IMR-90 (cell line): Measurements from ENCODE around the gene PLA2G15. TPM values are rescaled to one million over a fixed set of nuclear protein-coding genes. Genes with fewer than 3 reads are reported as not detected.

Source experiments
- ATAC-seq: fragments of 200-7000 bp; cut with Tn5 transposase; 2 replicates; pipeline ENCODE4 v1.9.1; 2020; ENCODE audit warnings: low read depth, mild to moderate bottlenecking, moderate library complexity
- BruUV-seq: library from RNA; stranded (reverse); fragments of 400-500 nt; replicated peaks from 2 replicates; lab custom pipeline; 2021; lab: Mats Ljungman, UMichigan
- CTCF ChIA-PET: fragments of 300-600 bp; formaldehyde crosslinking; extraction: SDS; loops from one replicate; lab custom pipeline; 2021; ENCODE audit warnings: antibody characterized with exemption; lab: Yijun Ruan, JAX
- POLR2A ChIA-PET: fragments of 300-600 bp; sonication (Branson Sonifier 250); formaldehyde crosslinking; loops from one replicate; lab custom pipeline; 2022; ENCODE audit warnings: antibody characterized with exemption; ENCODE audit not compliant: unreplicated experiment; lab: Charles Lee
- DNase-seq: peaks from one replicate; pipeline ENCODE4 v3.0.0; 2013
- H2AFZ ChIP-seq: replicated peaks from 2 replicates; pipeline ENCODE3; 2013; ENCODE audit warnings: low read length, mild to moderate bottlenecking; ENCODE audit not compliant: poor library complexity
- H2AK5ac ChIP-seq: 2 replicates; pipeline ENCODE4 v1.6.1; 2013; ENCODE audit warnings: low read depth, low read length, inconsistent platforms
- H2AK9ac ChIP-seq: replicated peaks from 2 replicates; pipeline ENCODE3; 2013; ENCODE audit warnings: mild to moderate bottlenecking, low read depth, low read length, moderate library complexity; ENCODE audit not compliant: poor library complexity
- H2BK120ac ChIP-seq: 2 replicates; pipeline ENCODE4 v1.6.1; 2013; ENCODE audit warnings: low read depth, low read length, inconsistent platforms
- H2BK15ac ChIP-seq: 3 replicates; pipeline ENCODE4 v1.6.1; 2013; ENCODE audit warnings: low read depth, low read length, inconsistent platforms
- H2BK20ac ChIP-seq: 2 replicates; pipeline ENCODE4 v1.6.1; 2013; ENCODE audit warnings: low read depth, mild to moderate bottlenecking, inconsistent platforms, low read length, moderate library complexity
- H2BK5ac ChIP-seq: 2 replicates; pipeline ENCODE4 v1.6.1; 2013; ENCODE audit warnings: mild to moderate bottlenecking, low read depth, low read length, inconsistent platforms; ENCODE audit not compliant: poor library complexity, severe bottlenecking
- H3K14ac ChIP-seq: replicated peaks from 2 replicates; pipeline ENCODE4 v1.6.1; 2013; ENCODE audit warnings: low read depth, low read length, inconsistent platforms
- H3K18ac ChIP-seq: 2 replicates; pipeline ENCODE4 v1.6.1; 2013; ENCODE audit warnings: low read depth, low read length, control low read depth
- H3K23ac ChIP-seq: 2 replicates; pipeline ENCODE4 v1.6.1; 2013; ENCODE audit warnings: low read depth, low read length, inconsistent platforms
- H3K27ac ChIP-seq: 2 replicates; pipeline ENCODE4 v1.5.1; 2013; ENCODE audit warnings: mild to moderate bottlenecking, control low read depth, low read length; ENCODE audit not compliant: insufficient read depth
- H3K27me3 ChIP-seq: 2 replicates; pipeline ENCODE4 v1.6.1; 2013; ENCODE audit warnings: low read length; ENCODE audit not compliant: control insufficient read depth, insufficient read depth
- H3K36me3 ChIP-seq: 2 replicates; pipeline ENCODE4 v1.6.1; 2013; ENCODE audit warnings: low read length, mixed read lengths; ENCODE audit not compliant: control insufficient read depth, insufficient read depth
- H3K4ac ChIP-seq: 2 replicates; pipeline ENCODE4 v1.6.1; 2013; ENCODE audit warnings: low read depth, low read length, inconsistent platforms
- H3K4me1 ChIP-seq: 2 replicates; pipeline ENCODE4 v1.6.1; 2013; ENCODE audit warnings: low read length, mixed read lengths; ENCODE audit not compliant: control insufficient read depth, insufficient read depth
- H3K4me2 ChIP-seq: 2 replicates; pipeline ENCODE4 v1.6.1; 2013; ENCODE audit warnings: low read depth, mild to moderate bottlenecking, control low read depth, low read length, moderate library complexity
- H3K4me3 ChIP-seq: 2 replicates; pipeline ENCODE4 v1.5.1; 2013; ENCODE audit warnings: low read depth, mild to moderate bottlenecking, control low read depth, low read length, moderate library complexity; ENCODE audit not compliant: insufficient read depth
- H3K56ac ChIP-seq: 2 replicates; pipeline ENCODE4 v1.6.1; 2013; ENCODE audit warnings: low read length, inconsistent platforms; ENCODE audit not compliant: insufficient read depth; ENCODE audit errors: extremely low read depth
- H3K79me1 ChIP-seq, 2 experiments: 2 replicates each; pipeline ENCODE4 v1.6.1; 2013; ENCODE audit warnings: low read length in 2 of 2, inconsistent platforms in 1 of 2, low read depth in 1 of 2
- H3K9ac ChIP-seq: 2 replicates; pipeline ENCODE4 v1.6.1; 2013; ENCODE audit warnings: low read depth, low read length, control low read depth
- H3K9me1 ChIP-seq: 2 replicates; pipeline ENCODE4 v1.6.1; 2013; ENCODE audit warnings: low read length, inconsistent platforms; ENCODE audit not compliant: insufficient read depth
- H3K9me3 ChIP-seq: 2 replicates; pipeline ENCODE4 v1.6.1; 2013; ENCODE audit warnings: low read length; ENCODE audit not compliant: control insufficient read depth, insufficient read depth
- H4K20me1 ChIP-seq: 2 replicates; pipeline ENCODE4 v1.6.1; 2013; ENCODE audit warnings: low read length, inconsistent platforms; ENCODE audit not compliant: insufficient read depth
- H4K5ac ChIP-seq: 2 replicates; pipeline ENCODE4 v1.6.1; 2013; ENCODE audit warnings: mild to moderate bottlenecking, low read depth, low read length, control low read depth
- H4K8ac ChIP-seq, 2 experiments: 2 replicates each; pipeline ENCODE4 v1.6.1; 2013; ENCODE audit warnings: low read depth in 2 of 2, low read length in 2 of 2, control low read depth in 1 of 2, inconsistent platforms in 1 of 2
- H4K91ac ChIP-seq: 2 replicates; pipeline ENCODE4 v1.6.1; 2013; ENCODE audit warnings: low read depth, low read length, inconsistent platforms; ENCODE audit not compliant: insufficient read depth
- BHLHE40 ChIP-seq: fragments of 150-350 bp; IDR thresholded peaks from 2 replicates; pipeline ENCODE4 v1.6.1; 2016; ENCODE audit warnings: mild to moderate bottlenecking, low read depth, low read length
- CEBPB ChIP-seq: IDR thresholded peaks from 2 replicates; pipeline ENCODE4 v1.6.1; 2012; ENCODE audit warnings: low read depth, low read length, improper control_type of control experiment
- CHD1 ChIP-seq: IDR thresholded peaks from 2 replicates; pipeline ENCODE4 v1.6.1; 2012; ENCODE audit warnings: low read depth, low read length, improper control_type of control experiment
- ELK1 ChIP-seq: fragments of 150-350 bp; IDR thresholded peaks from 2 replicates; pipeline ENCODE4 v1.6.1; 2016; ENCODE audit warnings: low read depth, mild to moderate bottlenecking, low read length, moderate library complexity, borderline replicate concordance
- FOS ChIP-seq: fragments of 150-350 bp; IDR thresholded peaks from 2 replicates; pipeline ENCODE4 v1.6.1; 2016; ENCODE audit warnings: low read depth, low read length
- MAFK ChIP-seq: IDR thresholded peaks from 2 replicates; pipeline ENCODE4 v1.6.1; 2012; ENCODE audit warnings: low read depth, low read length, improper control_type of control experiment
- MAZ ChIP-seq: IDR thresholded peaks from 2 replicates; pipeline ENCODE4 v1.6.1; 2012; ENCODE audit warnings: low read depth, mild to moderate bottlenecking, low read length, improper control_type of control experiment, moderate library complexity, borderline replicate concordance
- MXI1 ChIP-seq: IDR thresholded peaks from 2 replicates; pipeline ENCODE4 v1.6.1; 2012; ENCODE audit warnings: low read depth, mild to moderate bottlenecking, low read length, moderate library complexity, borderline replicate concordance
- NFE2L2 ChIP-seq: fragments of 150-350 bp; IDR thresholded peaks from 2 replicates; pipeline ENCODE4 v1.6.1; 2016; ENCODE audit warnings: low read depth, mild to moderate bottlenecking, low read length
- POLR2A ChIP-seq: IDR thresholded peaks from 2 replicates; pipeline ENCODE4 v1.6.1; 2012; ENCODE audit warnings: mild to moderate bottlenecking, low read depth, low read length
- RAD21 ChIP-seq: IDR thresholded peaks from 2 replicates; pipeline ENCODE4 v1.6.1; 2012; ENCODE audit warnings: low read length, improper control_type of control experiment
- RCOR1 ChIP-seq: IDR thresholded peaks from 2 replicates; pipeline ENCODE4 v1.6.1; 2012; ENCODE audit warnings: mild to moderate bottlenecking, low read length, improper control_type of control experiment; ENCODE audit not compliant: insufficient replicate concordance
- RFX5 ChIP-seq: IDR thresholded peaks from 2 replicates; pipeline ENCODE4 v1.8.0; 2012; ENCODE audit warnings: low read depth, mild to moderate bottlenecking, low read length, moderate library complexity
- SMC3 ChIP-seq: fragments of 150-350 bp; IDR thresholded peaks from 2 replicates; pipeline ENCODE4 v1.6.1; 2016; ENCODE audit warnings: low read depth, mild to moderate bottlenecking, antibody characterized with exemption, low read length, moderate library complexity
- USF2 ChIP-seq: fragments of 150-350 bp; IDR thresholded peaks from 2 replicates; pipeline ENCODE4 v1.6.1; 2017; ENCODE audit warnings: mild to moderate bottlenecking, antibody characterized with exemption, low read length, low read depth
- WGBS, 2 experiments: methylation state at CpG; one replicate each; pipeline versions ENCODE4 v1.1.5 to v1.1.7; 2013; ENCODE audit warnings: missing lambda C conversion rate in 2 of 2; ENCODE audit not compliant: insufficient read length in 1 of 2; ENCODE audit errors: extremely low coverage in 2 of 2; 5-methylcytosine and 5-hydroxymethylcytosine counted together
- dilution Hi-C: fragments of 300-500 bp; cut with HindIII; formaldehyde crosslinking; loops from one replicate; pipeline ENCODE4 v1.14.3; 2018; ENCODE audit warnings: low sequenced_read_pairs; ENCODE audit not compliant: unreplicated experiment
- in situ Hi-C: fragments of 300-500 bp; cut with MboI; formaldehyde crosslinking; loops from 3 replicates; pipeline ENCODE4 v1.14.3; 2019; ENCODE audit warnings: low sequenced_read_pairs, inconsistent platforms, mixed read lengths
- intact Hi-C: fragments of 100-400 bp; cut with micrococcal nuclease; formaldehyde crosslinking; loops from 2 replicates; pipeline ENCODE4 v1.10.0; 2022
- polyA plus RNA-seq, 3 experiments: library from polyadenylated mRNA; depleted of rRNA; stranded (reverse); fragments of >200 nt; gene quantifications; 2 replicates each; pipeline ENCODE4 v1.2.3, GENCODE V29; 2012; ENCODE audit warnings: low replicate concordance in 1 of 3
- total RNA-seq: library from RNA; depleted of rRNA; stranded (reverse); fragments of >200 nt; gene quantifications from 2 replicates; pipeline ENCODE4 v1.2.3, GENCODE V29; 2012
- TF ChIP-seq, protein P1 (sequence below): conservative IDR thresholded peaks from 2 replicates; pipeline ENCODE4 v1.5.1; 2012; ENCODE audit warnings: mild to moderate bottlenecking, low read depth, low read length, improper control_type of control experiment

PLA2G15 gene
- total and polyA plus RNA-seq, 2 of the 4 experiments (the other 2 are of a cell fraction), result 19.5 to 31.7 TPM

GRCh38 chr16:68284847-68285246 is 39.7 kb downstream of the PLA2G15 start:
- Histone ChIP-seq H2BK15ac (no peak overlapping the region), H3K23ac (no peak overlapping the region), H2BK20ac (no peak overlapping the region), H4K8ac (no peak overlapping the region), H3K4me2 (no peak overlapping the region), H4K20me1 (peaks cover 77% of the 10 kb centered on the region), H3K9me1 (peaks cover 32% of the 10 kb centered on the region), H3K4me3 (no peak overlapping the region), H3K4ac (no peak overlapping the region), H3K36me3 (peaks cover 24% of the 10 kb centered on the region), H3K27ac (no peak overlapping the region), H3K27me3 (no peaks in the 10 kb centered on the region), H3K14ac (no peak overlapping the region), H2AK5ac (no peak overlapping the region), H3K56ac (no peak overlapping the region), H2AK9ac (no peak overlapping the region), H3K9me3 (no peaks in the 10 kb centered on the region), H3K9ac (no peak overlapping the region), H4K91ac (no peak overlapping the region), H2AFZ (no peak overlapping the region), H3K4me1 (peaks cover 11% of the 10 kb centered on the region), H2BK5ac (no peak overlapping the region), H3K18ac (no peak overlapping the region), H2BK120ac (no peak overlapping the region), H4K5ac (no peak overlapping the region), H3K79me1 (peaks cover 22 to 92% of the 10 kb centered on the region in 2 experiments)
- BruUV-seq, result no TSS peak
- in situ Hi-C loops, result no loop called here
- ChIA-PET POLR2A (no interaction called here), CTCF (no interaction called here)
- intact Hi-C loops, result no loop called here
- DNase-seq (no peak), ATAC-seq (no peak)
- TF ChIP-seq POLR2A, result no peak
- no peak for TF ChIP-seq RCOR1
- TF ChIP-seq MAFK, result no peak
- no peak for TF ChIP-seq FOS
- TF ChIP-seq MAZ, result no peak
- TF ChIP-seq CHD1, result no peak
- no peak for TF ChIP-seq BHLHE40
- TF ChIP-seq NFE2L2, result no peak
- no peak for TF ChIP-seq USF2
- TF ChIP-seq RFX5, result no peak
- TF ChIP-seq MXI1, result no peak
- TF ChIP-seq, protein P1, sequence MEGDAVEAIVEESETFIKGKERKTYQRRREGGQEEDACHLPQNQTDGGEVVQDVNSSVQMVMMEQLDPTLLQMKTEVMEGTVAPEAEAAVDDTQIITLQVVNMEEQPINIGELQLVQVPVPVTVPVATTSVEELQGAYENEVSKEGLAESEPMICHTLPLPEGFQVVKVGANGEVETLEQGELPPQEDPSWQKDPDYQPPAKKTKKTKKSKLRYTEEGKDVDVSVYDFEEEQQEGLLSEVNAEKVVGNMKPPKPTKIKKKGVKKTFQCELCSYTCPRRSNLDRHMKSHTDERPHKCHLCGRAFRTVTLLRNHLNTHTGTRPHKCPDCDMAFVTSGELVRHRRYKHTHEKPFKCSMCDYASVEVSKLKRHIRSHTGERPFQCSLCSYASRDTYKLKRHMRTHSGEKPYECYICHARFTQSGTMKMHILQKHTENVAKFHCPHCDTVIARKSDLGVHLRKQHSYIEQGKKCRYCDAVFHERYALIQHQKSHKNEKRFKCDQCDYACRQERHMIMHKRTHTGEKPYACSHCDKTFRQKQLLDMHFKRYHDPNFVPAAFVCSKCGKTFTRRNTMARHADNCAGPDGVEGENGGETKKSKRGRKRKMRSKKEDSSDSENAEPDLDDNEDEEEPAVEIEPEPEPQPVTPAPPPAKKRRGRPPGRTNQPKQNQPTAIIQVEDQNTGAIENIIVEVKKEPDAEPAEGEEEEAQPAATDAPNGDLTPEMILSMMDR, result no peak
- TF ChIP-seq CEBPB, result no peak
- TF ChIP-seq RAD21, result no peak
- no peak for TF ChIP-seq ELK1
- no peak for TF ChIP-seq SMC3
- dilution Hi-C loops, result no loop called here
- WGBS, 2 experiments, result no CpG with 5 or more reads among the region's 5 CpGs
